Nephron (organoid): Measurements from ENCODE around the gene IGSF22.
A peak's percentile ranks its signal among the peaks of the same experiment; 100 is the strongest.

ENCODE experiments used
- H3K27ac Mint-ChIP-seq, 3 experiments: 2 replicates each; pipeline ENCODE4 v1.8.0; 2020; ENCODE audit warnings: mixed read lengths in 3 of 3, mild to moderate bottlenecking in 2 of 3, moderate library complexity in 1 of 3
- H3K27me3 Mint-ChIP-seq: 2 replicates; pipeline ENCODE4 v1.8.0; 2021; ENCODE audit warnings: low read depth, mild to moderate bottlenecking, moderate library complexity, mixed read lengths
- H3K36me3 Mint-ChIP-seq: 2 replicates; pipeline ENCODE4 v1.8.0; 2020; ENCODE audit warnings: low read depth, mixed read lengths
- H3K4me1 Mint-ChIP-seq: 2 replicates; pipeline ENCODE4 v1.8.0; 2020; ENCODE audit warnings: mixed read lengths
- H3K4me3 Mint-ChIP-seq, 3 experiments: 2 replicates each; pipeline ENCODE4 v1.8.0; 2020; ENCODE audit warnings: mild to moderate bottlenecking in 3 of 3, mixed read lengths in 3 of 3, moderate library complexity in 2 of 3
- H3K9me3 Mint-ChIP-seq: 2 replicates; pipeline ENCODE4 v1.8.0; 2020; ENCODE audit warnings: mixed read lengths
- CTCF ChIP-seq, 3 experiments: fragments of 200-600 bp; sonication (generic); IDR thresholded peaks; one replicate each; pipeline ENCODE4 v1.5.0; 2021; ENCODE audit warnings: antibody characterized with exemption in 3 of 3; ENCODE audit not compliant: unreplicated experiment in 3 of 3

Gene IGSF22

GRCh38 chr11:18704045-18704645, 21.8 kb downstream of the IGSF22 start:
- Mint-ChIP-seq H3K36me3 (no peaks in the 10 kb centered on the region), H3K27ac (no peak overlapping the region), H3K9me3 (no peaks in the 10 kb centered on the region), H3K4me3 (no peak overlapping the region), H3K4me1 (peaks cover 24% of the 10 kb centered on the region), H3K27me3 (peaks cover 21% of the 10 kb centered on the region)
- no peak for TF ChIP-seq CTCF (IDR thresholded peaks at IDR 0.05; ENCODE audit: unreplicated experiment in 3 of 3)

- H3K27me3 Mint-ChIP-seq: peaks cover 22% of the 10 kb centered on the region
- H3K4me3 Mint-ChIP-seq: no peak overlapping the region
- H3K4me1 Mint-ChIP-seq: peaks cover 26% of the 10 kb centered on the region
- no peak for TF ChIP-seq CTCF (IDR thresholded peaks at IDR 0.05; ENCODE audit: unreplicated experiment in 3 of 3)
- no peak overlapping the region for H3K27ac Mint-ChIP-seq
- H3K36me3 Mint-ChIP-seq: no peaks in the 10 kb centered on the region
- no peaks in the 10 kb centered on the region for H3K9me3 Mint-ChIP-seq
Measured at GRCh38 chr11:18703001-18703763, 22.8 kb downstream of the IGSF22 start.

- no peak for TF ChIP-seq CTCF (IDR thresholded peaks at IDR 0.05; ENCODE audit: unreplicated experiment in 3 of 3)
- Mint-ChIP-seq H3K27ac (no peak overlapping the region), H3K27me3 (peaks cover 27% of the 10 kb centered on the region), H3K4me3 (peak overlapping the region in 2 of 3 experiments; percentile 47 to 60), H3K36me3 (no peaks in the 10 kb centered on the region), H3K9me3 (no peaks in the 10 kb centered on the region), H3K4me1 (peaks cover 29% of the 10 kb centered on the region)
Measured at GRCh38 chr11:18701614-18702216, 24.3 kb downstream of the IGSF22 start.

- H3K9me3 Mint-ChIP-seq: no peaks in the 10 kb centered on the region
- H3K27me3 Mint-ChIP-seq: peaks cover 27% of the 10 kb centered on the region
- peak overlapping the region in 2 of 3 experiments; percentile 17 to 37 for H3K27ac Mint-ChIP-seq
- peak overlapping the region; percentile 75 to 90 (median 82) for H3K4me3 Mint-ChIP-seq
- no peaks in the 10 kb centered on the region for H3K36me3 Mint-ChIP-seq
- no peak for TF ChIP-seq CTCF (IDR thresholded peaks at IDR 0.05; ENCODE audit: unreplicated experiment in 3 of 3)
- H3K4me1 Mint-ChIP-seq: peaks cover 29% of the 10 kb centered on the region
Measured at GRCh38 chr11:18700872-18701271, 25.1 kb downstream of the IGSF22 start.

- peak overlapping the region; percentile 84 to 90 (median 86) for H3K4me3 Mint-ChIP-seq
- H3K27me3 Mint-ChIP-seq: peaks cover 27% of the 10 kb centered on the region
- H3K4me1 Mint-ChIP-seq: peaks cover 29% of the 10 kb centered on the region
- TF ChIP-seq CTCF (IDR thresholded peaks at IDR 0.05; ENCODE audit: unreplicated experiment in 3 of 3): no peak
- H3K36me3 Mint-ChIP-seq: no peaks in the 10 kb centered on the region
- H3K9me3 Mint-ChIP-seq: no peaks in the 10 kb centered on the region
- peak overlapping the region; percentile 71 to 89 (median 84) for H3K27ac Mint-ChIP-seq
Measured at GRCh38 chr11:18700375-18700774, 25.6 kb downstream of the IGSF22 start.
